ENCODE measurements around the gene IL19.

Gene IL19

GRCh38 chr1:206742719-206743383 is 27.7 kb upstream of the IL19 start:
- no peak for DNase-seq (ENCODE audit: low read depth)
- no peak overlapping the region for H3K4me3 ChIP-seq (ENCODE audit: low read depth, low read length)
- no peak for TF ChIP-seq CTCF (IDR thresholded peaks at IDR 0.05; ENCODE audit: low read depth, low read length, missing control alignments)

GRCh38 chr1:206744683-206745082 is 25.9 kb upstream of the IL19 start:
- no peak overlapping the region for H3K4me3 ChIP-seq (ENCODE audit: low read depth, low read length)
- no peak for TF ChIP-seq CTCF (IDR thresholded peaks at IDR 0.05; ENCODE audit: low read depth, low read length, missing control alignments)
- DNase-seq (ENCODE audit: low read depth) = no peak

GRCh38 chr1:206745301-206745700 is 25.3 kb upstream of the IL19 start:
- H3K4me3 ChIP-seq (ENCODE audit: low read depth, low read length) = no peak overlapping the region
- no peak for TF ChIP-seq CTCF (IDR thresholded peaks at IDR 0.05; ENCODE audit: low read depth, low read length, missing control alignments)
- DNase-seq (ENCODE audit: low read depth) = no peak

GRCh38 chr1:206748348-206749030 is 22.1 kb upstream of the IL19 start:
- no peak for TF ChIP-seq CTCF (IDR thresholded peaks at IDR 0.05; ENCODE audit: low read depth, low read length, missing control alignments)
- no peak overlapping the region for H3K4me3 ChIP-seq (ENCODE audit: low read depth, low read length)
- DNase-seq (ENCODE audit: low read depth) = no peak

- DNase-seq (ENCODE audit: low read depth) = no peak
- H3K4me3 ChIP-seq (ENCODE audit: low read depth, low read length) = no peak overlapping the region
- TF ChIP-seq CTCF (IDR thresholded peaks at IDR 0.05; ENCODE audit: low read depth, low read length, missing control alignments) = no peak
Observed at GRCh38 chr1:206751891-206752290, 18.7 kb upstream of the IL19 start.

- TF ChIP-seq CTCF (IDR thresholded peaks at IDR 0.05; ENCODE audit: low read depth, low read length, missing control alignments) = no peak
Observed at GRCh38 chr1:206752481-206752880, 18.1 kb upstream of the IL19 start.

GRCh38 chr1:206753141-206753540 is 17.4 kb upstream of the IL19 start:
- TF ChIP-seq CTCF (IDR thresholded peaks at IDR 0.05; ENCODE audit: low read depth, low read length, missing control alignments) = no peak
- no peak for DNase-seq (ENCODE audit: low read depth)
- H3K4me3 ChIP-seq (ENCODE audit: low read depth, low read length) = no peak overlapping the region

More at GRCh38 chr1:206752481-206752880, 18.1 kb upstream of the IL19 start:
- H3K4me3 ChIP-seq (ENCODE audit: low read depth, low read length) = no peak overlapping the region
- DNase-seq (ENCODE audit: low read depth) = no peak
